Large intestine (tissue), 3 donors: ENCODE measurements around the gene SPAG6. TPM values are rescaled to one million over a fixed set of nuclear protein-coding genes. Genes with fewer than 3 reads are reported as not detected.

Experiments used
- DNase-seq, 2 donors: peaks; one replicate each; pipeline versions ENCODE4 v3.0.0 to v3.0.0-alpha.2; 2013
- H3K27ac ChIP-seq: one replicate; pipeline ENCODE4 v1.5.1; 2013; ENCODE audit warnings: low read length
- H3K27me3 ChIP-seq: 2 replicates; pipeline ENCODE4 v1.6.1; 2013; ENCODE audit warnings: low read length; ENCODE audit not compliant: control insufficient read depth, insufficient read depth
- H3K36me3 ChIP-seq: 2 replicates; pipeline ENCODE4 v1.6.1; 2013; ENCODE audit warnings: low read length; ENCODE audit not compliant: control insufficient read depth, insufficient read depth
- H3K4me1 ChIP-seq: one replicate; pipeline ENCODE4 v1.6.1; 2013; ENCODE audit warnings: low read length; ENCODE audit not compliant: control insufficient read depth, insufficient read depth
- H3K4me3 ChIP-seq: one replicate; pipeline ENCODE4 v1.5.1; 2013; ENCODE audit warnings: low read length
- H3K9me3 ChIP-seq: one replicate; pipeline ENCODE4 v1.6.1; 2013; ENCODE audit warnings: mild to moderate bottlenecking, low read depth, low read length, moderate library complexity; ENCODE audit not compliant: control insufficient read depth
- WGBS: methylation state at CpG from one replicate; pipeline ENCODE4 v1.1.5; 2013; ENCODE audit warnings: low lambda C conversion rate; ENCODE audit not compliant: insufficient coverage; 5-methylcytosine and 5-hydroxymethylcytosine counted together
- polyA plus RNA-seq: library from polyadenylated mRNA; unstranded; fragments of 120-200 nt; gene quantifications from one replicate; pipeline ENCODE4 v1.2.1, GENCODE V29; 2013

The SPAG6 gene
- polyA plus RNA-seq, 1 donor, result 0.19 TPM

DNA sequence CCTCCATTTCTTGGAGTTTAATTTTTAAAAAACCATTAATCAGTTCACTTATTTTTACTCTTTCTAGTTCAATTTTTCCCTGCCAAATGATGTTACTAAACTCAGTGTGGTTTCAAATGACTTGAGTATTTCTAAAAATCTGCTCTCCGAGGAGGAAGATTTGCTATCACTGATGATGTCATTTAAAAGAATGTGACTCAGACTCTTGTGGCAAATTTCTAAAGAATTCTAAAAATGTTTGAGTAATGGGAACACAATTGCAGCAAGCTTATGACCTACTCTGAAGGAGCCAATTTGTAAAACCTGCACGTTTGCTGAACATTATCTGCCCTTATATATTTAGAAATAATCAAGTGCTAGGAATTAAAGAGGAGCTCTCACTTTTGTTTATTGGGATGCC, 88.6 kb downstream of the SPAG6 start:
- DNase-seq, result no peak
- Histone ChIP-seq H3K27me3 (no peaks in the 10 kb centered on the region), H3K9me3 (peaks cover 4% of the 10 kb centered on the region), H3K27ac (no peak overlapping the region), H3K4me3 (no peak overlapping the region), H3K36me3 (no peaks in the 10 kb centered on the region), H3K4me1 (peaks cover 9% of the 10 kb centered on the region)
- 100% methylated on average over 1 of the region's 2 CpGs for WGBS

DNA sequence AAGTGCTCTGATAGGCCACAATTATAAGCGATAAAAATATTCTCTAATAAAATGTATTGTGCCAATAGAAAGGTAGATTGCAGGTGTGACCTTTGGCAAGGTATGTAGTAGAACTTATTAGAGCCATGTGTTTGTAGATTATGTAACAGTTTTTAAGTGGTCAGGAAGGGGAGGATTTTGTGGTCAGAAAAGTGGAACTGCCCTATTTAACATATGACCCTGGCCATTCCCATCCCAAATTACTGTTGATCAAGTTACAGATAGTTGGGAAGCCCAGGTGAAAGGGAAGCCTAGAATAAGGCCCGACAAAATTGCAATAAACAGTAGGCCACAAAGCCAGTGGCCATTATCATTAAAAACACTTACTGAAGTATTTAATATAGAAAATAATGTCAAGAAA, 89.2 kb downstream of the SPAG6 start:
- WGBS, result 100% methylated on average over 1 of the region's 2 CpGs
- Histone ChIP-seq H3K27ac (no peak overlapping the region), H3K4me1 (peaks cover 11% of the 10 kb centered on the region), H3K9me3 (peaks cover 4% of the 10 kb centered on the region), H3K27me3 (no peaks in the 10 kb centered on the region), H3K36me3 (no peaks in the 10 kb centered on the region), H3K4me3 (no peak overlapping the region)
- no peak for DNase-seq

DNA sequence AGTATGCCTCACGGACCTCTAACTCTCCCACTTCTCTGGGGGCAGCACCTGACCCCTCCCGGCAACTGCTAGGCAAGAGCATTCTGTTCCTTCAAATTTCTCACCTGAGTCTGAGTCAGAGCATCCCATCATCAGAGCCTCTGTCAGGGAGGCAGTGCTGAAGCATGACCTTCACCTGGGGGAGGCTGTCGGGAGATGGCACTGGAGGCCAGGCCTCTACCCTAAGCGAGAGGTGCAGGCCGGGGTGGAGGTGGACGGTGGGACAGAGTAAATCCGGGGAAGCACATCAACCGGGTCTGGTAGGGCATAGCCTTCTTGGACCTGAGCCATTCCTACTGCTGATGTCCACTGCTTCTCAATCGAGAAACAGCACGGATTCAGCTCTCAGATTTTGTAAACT, 90.4 kb downstream of the SPAG6 start:
- WGBS, result no CpG with 5 or more reads among the region's 10 CpGs
- Histone ChIP-seq H3K9me3 (peaks cover 4% of the 10 kb centered on the region), H3K4me1 (peaks cover 11% of the 10 kb centered on the region), H3K4me3 (no peak overlapping the region), H3K27ac (no peak overlapping the region), H3K27me3 (no peaks in the 10 kb centered on the region), H3K36me3 (no peaks in the 10 kb centered on the region)
- DNase-seq, result no peak

DNA sequence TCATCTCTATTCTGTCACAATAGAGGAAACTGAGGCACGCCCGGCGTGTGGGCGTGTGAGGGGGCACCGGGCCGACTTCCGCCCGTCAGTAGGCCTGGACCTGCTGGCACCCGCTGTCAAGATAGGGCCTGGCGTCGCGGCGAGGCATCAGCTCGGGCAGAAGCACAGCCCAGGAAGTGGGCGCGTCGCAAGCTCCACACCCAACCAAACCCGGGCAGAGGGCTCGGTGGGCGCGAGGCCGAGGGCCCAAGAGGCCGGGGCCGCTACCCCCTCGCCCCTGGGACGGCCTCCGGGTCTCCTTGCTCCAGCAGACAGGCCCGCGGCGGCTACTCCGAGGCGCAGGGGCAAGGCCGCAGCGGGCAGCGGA, 91.2 kb downstream of the SPAG6 start:
- Histone ChIP-seq H3K36me3 (no peaks in the 10 kb centered on the region), H3K4me3 (peak overlapping the region; percentile 65), H3K4me1 (peaks cover 11% of the 10 kb centered on the region), H3K27me3 (no peaks in the 10 kb centered on the region), H3K9me3 (peaks cover 4% of the 10 kb centered on the region), H3K27ac (peak overlapping the region; percentile 72)
- WGBS, result no CpG with 5 or more reads among the region's 35 CpGs
- no peak for DNase-seq

DNA sequence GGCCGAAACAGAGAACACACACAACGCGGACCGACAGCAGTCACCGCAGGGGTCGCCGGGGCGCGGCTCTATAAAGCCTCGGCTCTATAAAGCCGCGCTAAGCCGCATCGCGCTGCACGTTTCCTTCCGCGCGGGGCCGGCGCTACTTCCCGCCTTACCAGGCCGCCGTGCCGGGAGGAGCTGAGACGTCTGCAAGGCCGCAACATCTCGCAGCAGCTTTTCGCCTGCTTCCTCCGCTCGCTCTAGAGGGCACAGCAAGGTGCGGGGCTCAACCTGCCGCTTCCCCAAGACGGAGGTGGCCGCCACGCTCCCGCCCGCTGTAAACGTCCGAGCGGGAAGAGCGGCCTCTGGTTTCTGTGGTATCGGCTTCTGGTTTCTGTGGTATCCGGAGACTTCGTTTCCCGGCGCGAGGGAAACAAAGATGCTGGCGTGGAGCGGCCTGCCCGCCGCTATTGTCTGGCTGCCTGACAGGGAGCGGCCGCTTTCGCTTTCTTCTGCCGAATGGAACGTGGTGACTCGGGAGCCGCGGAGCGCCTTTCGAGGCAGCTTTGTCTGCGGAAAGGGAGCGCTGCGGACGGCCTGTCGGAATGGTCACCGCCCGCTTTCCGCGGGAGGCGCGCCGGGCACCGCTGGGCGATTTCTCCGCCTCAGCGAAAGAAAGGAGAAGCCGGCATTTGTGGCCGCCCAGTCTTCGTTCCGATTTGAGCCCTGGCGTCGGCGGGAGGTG, 91.8 kb downstream of the SPAG6 start:
- Histone ChIP-seq H3K9me3 (peaks cover 4% of the 10 kb centered on the region), H3K27me3 (no peaks in the 10 kb centered on the region), H3K27ac (peak overlapping the region; percentile 72), H3K36me3 (no peaks in the 10 kb centered on the region), H3K4me1 (peaks cover 11% of the 10 kb centered on the region), H3K4me3 (peak overlapping the region; percentile 65)
- no CpG with 5 or more reads among the region's 85 CpGs for WGBS
- peak; percentile 88 to 96 for DNase-seq

DNA sequence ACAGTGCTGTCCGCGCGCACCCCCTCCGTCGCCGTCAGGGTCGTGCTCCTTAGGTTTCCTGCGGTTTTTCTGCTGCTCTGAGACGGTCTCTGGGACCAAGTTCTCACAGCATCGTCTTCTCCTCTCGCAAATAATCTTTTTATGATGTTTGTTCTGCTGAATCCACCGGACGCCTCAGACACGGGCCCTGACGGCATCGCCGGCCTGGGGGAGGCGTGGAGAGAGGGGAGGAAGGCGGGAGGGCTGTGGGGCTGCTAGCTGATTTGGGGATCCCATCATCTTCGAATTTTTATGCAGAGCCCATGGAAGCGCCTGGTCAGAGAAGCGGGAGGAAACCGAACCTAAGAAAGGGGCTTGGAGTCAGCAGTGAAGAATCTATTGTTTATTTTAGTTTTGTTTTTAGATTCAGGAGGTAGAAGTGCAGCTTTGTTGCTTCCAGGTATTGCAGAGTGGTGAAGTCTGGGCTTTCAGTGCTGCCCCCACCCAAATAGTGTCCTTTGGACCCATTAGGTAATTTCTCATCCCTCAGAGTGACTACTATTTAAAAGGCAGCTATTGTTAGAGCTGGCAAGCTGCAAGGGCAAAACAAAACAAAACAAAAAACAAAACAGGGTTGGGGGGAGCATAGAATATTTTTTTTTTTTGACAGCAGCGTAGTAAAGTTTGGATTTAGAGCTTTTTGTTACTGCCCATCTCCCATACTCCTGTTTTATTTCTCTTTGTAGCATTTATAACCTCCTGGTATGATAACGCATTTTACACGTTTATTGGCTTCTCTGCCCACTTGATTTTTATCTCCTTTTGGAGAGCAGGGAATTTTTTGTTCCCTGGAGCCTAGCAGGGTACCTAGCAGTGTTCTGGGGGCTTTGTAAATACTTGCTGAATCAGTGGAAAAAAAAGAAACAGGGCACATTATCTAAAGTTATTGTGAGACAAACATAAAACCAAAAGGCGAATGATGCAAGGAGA, 92.6 kb downstream of the SPAG6 start:
- 8% methylated on average over 4 of the region's 27 CpGs for WGBS
- H3K9me3 ChIP-seq, result peaks cover 4% of the 10 kb centered on the region
- DNase-seq, result peak; percentile 27 to 77
- H3K36me3 ChIP-seq, result no peaks in the 10 kb centered on the region
- peak overlapping the region; percentile 72 for H3K27ac ChIP-seq
- H3K4me3 ChIP-seq, result peak overlapping the region; percentile 65
- no peaks in the 10 kb centered on the region for H3K27me3 ChIP-seq
- peaks cover 11% of the 10 kb centered on the region for H3K4me1 ChIP-seq

DNA sequence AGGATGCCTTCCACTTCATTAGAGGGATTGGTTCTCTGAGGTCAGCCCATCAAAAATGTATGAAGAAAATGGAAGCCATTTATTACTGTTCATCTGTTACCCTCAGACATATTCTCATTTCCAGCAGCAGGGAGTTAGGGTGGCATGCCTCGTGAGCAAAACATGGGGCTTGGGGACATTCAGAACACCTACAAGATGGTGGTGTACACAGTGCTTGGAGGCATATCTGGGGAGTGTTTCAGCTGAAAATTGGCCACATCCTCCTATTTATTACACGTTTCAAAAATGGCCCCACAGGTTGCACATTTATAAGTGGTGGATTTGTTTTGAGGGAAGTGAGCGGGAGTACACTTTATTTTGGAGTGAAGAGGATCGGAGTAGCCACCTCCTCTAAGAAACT, 93.4 kb downstream of the SPAG6 start:
- H3K27me3 ChIP-seq, result no peaks in the 10 kb centered on the region

DNA sequence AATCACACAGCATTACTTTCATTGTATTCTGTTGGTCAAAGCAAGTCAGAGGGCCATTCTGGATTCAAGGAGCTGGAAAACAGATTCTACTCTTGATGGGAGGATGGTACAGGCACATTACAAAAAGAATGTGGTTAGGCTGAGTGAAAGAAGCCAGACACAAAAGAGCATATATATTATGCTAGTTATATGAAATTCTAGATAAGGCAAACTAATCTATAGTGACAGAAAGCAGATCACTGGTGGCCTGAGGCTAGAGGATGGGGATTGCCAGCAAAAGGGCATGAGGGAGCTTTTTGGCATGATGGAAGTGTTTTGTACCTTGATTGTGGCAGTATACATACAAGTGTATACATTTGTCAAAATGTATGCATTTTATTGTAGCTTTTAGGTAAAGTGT, 96.8 kb downstream of the SPAG6 start:
- H3K4me3 ChIP-seq, result no peak overlapping the region
- no peak for DNase-seq
- H3K4me1 ChIP-seq, result peaks cover 14% of the 10 kb centered on the region
- H3K27ac ChIP-seq, result no peak overlapping the region
- no peaks in the 10 kb centered on the region for H3K9me3 ChIP-seq
- H3K27me3 ChIP-seq, result no peaks in the 10 kb centered on the region
- H3K36me3 ChIP-seq, result no peaks in the 10 kb centered on the region

More for the DNA sequence above, 93.4 kb downstream of the SPAG6 start:
- H3K36me3 ChIP-seq, result no peaks in the 10 kb centered on the region
- no peak overlapping the region for H3K27ac ChIP-seq
- peaks cover 14% of the 10 kb centered on the region for H3K4me1 ChIP-seq
- no peak overlapping the region for H3K4me3 ChIP-seq
- WGBS, result no CpG with 5 or more reads among the region's 4 CpGs
- peaks cover 4% of the 10 kb centered on the region for H3K9me3 ChIP-seq
- peak in 1 of 2 donors; percentile 19 for DNase-seq

DNA sequence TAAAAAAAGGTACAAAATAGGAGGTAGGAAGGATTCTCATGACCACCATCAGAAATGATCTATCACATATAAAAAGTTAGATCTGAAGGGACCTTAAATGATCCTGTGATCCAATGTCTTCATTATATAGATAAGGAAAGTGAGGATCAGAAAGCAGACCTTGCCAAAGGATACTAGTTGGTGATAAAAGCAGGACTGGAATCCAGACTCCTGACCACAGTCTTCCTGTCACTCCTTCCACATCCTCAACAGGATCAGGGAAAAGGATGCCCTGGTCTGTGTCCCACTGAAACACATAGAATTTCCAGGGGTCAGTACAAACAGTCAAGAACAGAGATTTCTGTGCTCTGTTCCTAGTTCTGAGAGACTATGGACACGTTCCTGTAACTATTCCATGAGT, 97.2 kb downstream of the SPAG6 start:
- H3K9me3 ChIP-seq, result no peaks in the 10 kb centered on the region
- no peaks in the 10 kb centered on the region for H3K27me3 ChIP-seq
- no peak overlapping the region for H3K4me3 ChIP-seq
- no CpG with 5 or more reads among the region's 1 CpG for WGBS
- H3K4me1 ChIP-seq, result peaks cover 14% of the 10 kb centered on the region
- no peak overlapping the region for H3K27ac ChIP-seq
- no peak for DNase-seq
- H3K36me3 ChIP-seq, result no peaks in the 10 kb centered on the region

DNA sequence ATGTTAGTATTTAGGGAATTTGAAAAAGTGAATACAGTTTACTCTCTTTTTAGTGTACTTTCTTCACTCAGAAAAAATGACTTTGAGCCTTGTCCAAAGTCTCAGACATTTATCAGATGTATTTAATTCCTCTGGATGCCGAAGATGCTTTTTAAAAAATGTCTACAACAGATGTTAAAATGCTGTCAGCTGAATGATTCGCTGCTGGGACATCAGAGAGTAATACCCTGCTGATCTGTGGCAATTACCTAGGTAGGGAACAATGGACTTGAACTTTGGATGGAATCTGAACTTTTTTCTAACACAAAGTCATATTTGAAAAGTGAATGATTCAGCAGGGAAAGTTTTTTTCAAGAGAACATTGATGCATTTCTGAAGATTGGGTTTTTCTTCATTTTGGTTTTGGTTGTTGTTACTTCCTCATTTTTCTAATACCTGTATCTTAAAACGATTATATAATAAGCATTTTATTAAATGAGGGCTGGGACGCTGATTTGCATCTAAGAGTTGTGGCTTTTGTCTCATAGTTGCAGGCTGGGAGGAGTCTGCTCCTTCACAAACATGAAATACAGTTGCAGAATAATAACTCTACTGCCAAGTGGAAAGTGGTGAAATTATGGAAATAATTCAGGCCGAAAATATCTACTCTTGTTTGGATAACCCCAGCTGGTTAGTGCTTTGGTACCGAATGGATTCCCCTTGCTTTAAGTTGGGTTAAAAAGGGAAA, 98.0 kb downstream of the SPAG6 start:
- Histone ChIP-seq H3K36me3 (no peaks in the 10 kb centered on the region), H3K4me3 (no peak overlapping the region), H3K27me3 (no peaks in the 10 kb centered on the region), H3K4me1 (peaks cover 11% of the 10 kb centered on the region), H3K9me3 (no peaks in the 10 kb centered on the region), H3K27ac (no peak overlapping the region)
- DNase-seq, result peak in 1 of 2 donors; percentile 55
- 44% methylated on average over 2 of the region's 6 CpGs for WGBS
